GM12891 (cell line): ENCODE measurements around the gene UBE2E2.

Source experiments
- POLR2A ChIP-seq: IDR thresholded peaks from 2 replicates; pipeline ENCODE4 v1.6.1; 2011; ENCODE audit warnings: low read depth, low read length, control low read depth
- TAF1 ChIP-seq: IDR thresholded peaks from 2 replicates; pipeline ENCODE4 v1.6.1; 2011; ENCODE audit warnings: low read depth, low read length, control low read depth

DNA sequence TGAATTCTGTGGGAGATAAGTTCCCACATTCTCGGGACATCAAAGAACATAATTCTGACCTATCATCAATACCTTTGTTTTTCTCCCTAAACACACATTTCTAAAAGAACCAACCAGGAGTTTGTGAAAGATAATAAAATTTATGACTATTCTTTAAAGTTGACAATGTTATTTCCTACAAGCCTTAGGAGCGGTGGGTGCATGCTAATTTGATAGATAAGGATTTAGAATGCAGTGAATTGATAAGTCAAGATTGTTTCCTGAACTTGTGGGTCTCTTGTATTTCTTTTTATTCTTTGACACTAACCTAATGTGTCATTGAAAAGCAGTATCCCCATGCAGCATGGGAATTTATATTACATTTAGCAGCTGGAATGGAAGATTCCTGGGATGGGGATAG is 10.3 kb upstream of the UBE2E2 start:
- no peak for TF ChIP-seq TAF1
- TF ChIP-seq POLR2A: no peak
